OCI-LY7 (cell line): ENCODE results near the gene SNX17. TPM values are rescaled to one million over a fixed set of nuclear protein-coding genes. Genes with fewer than 3 reads are reported as not detected.

Source experiments
- BruUV-seq: library from RNA; stranded (reverse); fragments of 400-500 nt; replicated peaks from 2 replicates; lab custom pipeline; 2021; lab: Mats Ljungman, UMichigan
- CTCF ChIA-PET: fragments of 300-600 bp; sonication (Branson Sonifier 250); formaldehyde crosslinking; loops from one replicate; lab custom pipeline; 2022; ENCODE audit warnings: antibody characterized with exemption; ENCODE audit not compliant: unreplicated experiment; lab: Charles Lee
- POLR2A ChIA-PET: fragments of 300-600 bp; sonication (Branson Sonifier 250); formaldehyde crosslinking; loops from one replicate; lab custom pipeline; 2022; ENCODE audit warnings: antibody characterized with exemption; lab: Charles Lee
- DNase-seq: peaks from one replicate; pipeline ENCODE4 v3.0.0-alpha.2; 2015; ENCODE audit warnings: low spot score
- H2AFZ ChIP-seq: fragments of 200-600 bp; sonication (generic), shearing (Covaris generic); 2 replicates; pipeline ENCODE4 v1.6.1; 2014; ENCODE audit warnings: mild to moderate bottlenecking, antibody characterized with exemption, low read length, moderate library complexity
- H3K27ac ChIP-seq: fragments of 200-600 bp; sonication (generic); 2 replicates; pipeline ENCODE4 v1.5.1; 2014; ENCODE audit warnings: mixed run types, low read depth, mild to moderate bottlenecking, moderate library complexity, low read length, inconsistent platforms; ENCODE audit not compliant: poor library complexity, severe bottlenecking
- H3K36me3 ChIP-seq: fragments of 200-600 bp; sonication (generic); 2 replicates; pipeline ENCODE4 v1.6.1; 2014; ENCODE audit warnings: mild to moderate bottlenecking, antibody characterized with exemption, low read length, moderate library complexity, mixed read lengths; ENCODE audit not compliant: insufficient read depth
- H3K4me1 ChIP-seq: fragments of 200-600 bp; sonication (generic); 2 replicates; pipeline ENCODE4 v1.5.1; 2014; ENCODE audit warnings: mild to moderate bottlenecking, low read length; ENCODE audit not compliant: insufficient read depth, poor library complexity, severe bottlenecking
- H3K4me2 ChIP-seq: fragments of 200-600 bp; sonication (generic); 2 replicates; pipeline ENCODE4 v1.6.1; 2014; ENCODE audit warnings: mild to moderate bottlenecking, low read length
- H3K4me3 ChIP-seq: fragments of 200-600 bp; sonication (generic); 2 replicates; pipeline ENCODE4 v1.5.1; 2014; ENCODE audit warnings: mild to moderate bottlenecking, low read depth, low read length; ENCODE audit not compliant: poor library complexity, severe bottlenecking
- H3K79me2 ChIP-seq: fragments of 200-600 bp; sonication (generic); 2 replicates; pipeline ENCODE4 v1.6.1; 2016; ENCODE audit warnings: low read depth, mild to moderate bottlenecking, low read length, moderate library complexity, mixed read lengths; ENCODE audit not compliant: insufficient read depth
- H3K9me2 ChIP-seq: fragments of 200-600 bp; sonication (generic); 2 replicates; pipeline ENCODE4 v1.6.1; 2016; ENCODE audit warnings: mild to moderate bottlenecking, low read length, mixed read lengths; ENCODE audit not compliant: insufficient read depth
- H3K9me3 ChIP-seq: fragments of 200-600 bp; sonication (generic); 2 replicates; pipeline ENCODE4 v1.6.1; 2014; ENCODE audit warnings: mild to moderate bottlenecking, mixed run types, low read length, mixed read lengths
- H4K20me1 ChIP-seq: fragments of 200-600 bp; sonication (generic); 2 replicates; pipeline ENCODE4 v1.6.1; 2014; ENCODE audit warnings: mild to moderate bottlenecking, antibody characterized with exemption, low read length, moderate library complexity, mixed read lengths; ENCODE audit not compliant: insufficient read depth
- EZH2phosphoT487 ChIP-seq: fragments of 200-600 bp; sonication (generic); IDR thresholded peaks from 2 replicates; pipeline ENCODE4 v1.6.1; 2018; ENCODE audit warnings: low read depth, borderline replicate concordance, mild to moderate bottlenecking, mixed run types, antibody characterized with exemption, low read length, moderate library complexity, mixed read lengths
- intact Hi-C: fragments of 100-400 bp; cut with micrococcal nuclease; formaldehyde crosslinking; loops from one replicate; pipeline ENCODE4 v1.10.0; 2022; ENCODE audit not compliant: unreplicated experiment
- total RNA-seq, 2 experiments: library from RNA; depleted of rRNA in 1 of 2; stranded (reverse); fragments of >200 nt in 1 of 2; shearing (Covaris generic) in 1 of 2; gene quantifications; 2 replicates each; pipeline ENCODE4 v1.2.3, GENCODE V29; 2014 to 2022
- TF ChIP-seq, protein P1 (sequence below): fragments of 200-600 bp; sonication (generic); conservative IDR thresholded peaks from 2 replicates; pipeline ENCODE4 v1.5.1; 2014; ENCODE audit warnings: mild to moderate bottlenecking, antibody characterized with exemption, low read length, moderate library complexity, mixed read lengths

The SNX17 gene
- total RNA-seq, 2 experiments from 2014 or later, result 63.1 to 97.4 TPM

DNA sequence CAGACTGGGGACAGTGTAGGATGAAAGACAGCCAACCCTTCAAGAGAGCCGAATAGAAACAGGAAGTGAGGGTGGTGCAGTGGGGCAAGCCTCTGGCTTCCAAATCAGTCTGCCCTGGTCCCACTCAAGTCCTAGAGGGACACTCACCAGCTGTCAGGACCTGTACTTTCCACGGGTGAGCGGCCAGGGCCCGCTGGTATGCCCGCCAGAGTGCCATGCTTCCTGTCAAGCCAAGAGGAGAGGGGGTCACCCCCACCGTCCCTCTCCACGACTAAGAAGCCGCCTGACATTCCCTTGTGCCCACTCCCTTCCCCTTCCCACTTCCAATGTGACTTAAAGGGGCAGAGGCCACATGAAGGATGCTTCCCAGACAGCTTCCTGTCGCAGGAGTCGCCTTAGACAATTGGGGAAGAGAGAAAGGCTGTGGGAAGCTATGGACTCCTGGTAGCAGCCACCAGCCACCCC is 48.1 kb upstream of the SNX17 start:
- Histone ChIP-seq H3K9me3 (no peaks in the 10 kb centered on the region), H3K27ac (peak overlapping the region; percentile 58), H4K20me1 (no peaks in the 10 kb centered on the region), H3K36me3 (peaks cover 20% of the 10 kb centered on the region), H3K4me3 (peak overlapping the region; percentile 84), H3K4me1 (peaks cover 16% of the 10 kb centered on the region), H3K4me2 (peak overlapping the region; percentile 91), H3K9me2 (no peaks in the 10 kb centered on the region), H3K79me2 (peaks cover 24% of the 10 kb centered on the region; the same call in 1 of the 2 replicates), H2AFZ (peak overlapping the region; percentile 77; the same call in 1 of the 2 replicates)
- CTCF ChIA-PET, result interaction anchor here (0.6 to 1.2 kb wide), 2 partner anchors 30 to 170 kb away, joined by 4 to 5 read pairs; no protein-coding TSS in a partner anchor
- POLR2A ChIA-PET, result interaction anchor here (0.6 to 1.3 kb wide), 3 partner anchors 15 to 104 kb away, joined by 3 read pairs; no protein-coding TSS in a partner anchor
- no peak for TF ChIP-seq EZH2phosphoT487
- TF ChIP-seq, protein P1, sequence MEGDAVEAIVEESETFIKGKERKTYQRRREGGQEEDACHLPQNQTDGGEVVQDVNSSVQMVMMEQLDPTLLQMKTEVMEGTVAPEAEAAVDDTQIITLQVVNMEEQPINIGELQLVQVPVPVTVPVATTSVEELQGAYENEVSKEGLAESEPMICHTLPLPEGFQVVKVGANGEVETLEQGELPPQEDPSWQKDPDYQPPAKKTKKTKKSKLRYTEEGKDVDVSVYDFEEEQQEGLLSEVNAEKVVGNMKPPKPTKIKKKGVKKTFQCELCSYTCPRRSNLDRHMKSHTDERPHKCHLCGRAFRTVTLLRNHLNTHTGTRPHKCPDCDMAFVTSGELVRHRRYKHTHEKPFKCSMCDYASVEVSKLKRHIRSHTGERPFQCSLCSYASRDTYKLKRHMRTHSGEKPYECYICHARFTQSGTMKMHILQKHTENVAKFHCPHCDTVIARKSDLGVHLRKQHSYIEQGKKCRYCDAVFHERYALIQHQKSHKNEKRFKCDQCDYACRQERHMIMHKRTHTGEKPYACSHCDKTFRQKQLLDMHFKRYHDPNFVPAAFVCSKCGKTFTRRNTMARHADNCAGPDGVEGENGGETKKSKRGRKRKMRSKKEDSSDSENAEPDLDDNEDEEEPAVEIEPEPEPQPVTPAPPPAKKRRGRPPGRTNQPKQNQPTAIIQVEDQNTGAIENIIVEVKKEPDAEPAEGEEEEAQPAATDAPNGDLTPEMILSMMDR, result no peak
- intact Hi-C loops, result loop anchor here (2.0 to 5.0 kb wide), 2 partner anchors 35 to 48 kb away; partner anchors contain the start of genes EIF2B4, GTF3C2 and SNX17
- BruUV-seq, result TSS peak; percentile 64
- peak; percentile 48 for DNase-seq

DNA sequence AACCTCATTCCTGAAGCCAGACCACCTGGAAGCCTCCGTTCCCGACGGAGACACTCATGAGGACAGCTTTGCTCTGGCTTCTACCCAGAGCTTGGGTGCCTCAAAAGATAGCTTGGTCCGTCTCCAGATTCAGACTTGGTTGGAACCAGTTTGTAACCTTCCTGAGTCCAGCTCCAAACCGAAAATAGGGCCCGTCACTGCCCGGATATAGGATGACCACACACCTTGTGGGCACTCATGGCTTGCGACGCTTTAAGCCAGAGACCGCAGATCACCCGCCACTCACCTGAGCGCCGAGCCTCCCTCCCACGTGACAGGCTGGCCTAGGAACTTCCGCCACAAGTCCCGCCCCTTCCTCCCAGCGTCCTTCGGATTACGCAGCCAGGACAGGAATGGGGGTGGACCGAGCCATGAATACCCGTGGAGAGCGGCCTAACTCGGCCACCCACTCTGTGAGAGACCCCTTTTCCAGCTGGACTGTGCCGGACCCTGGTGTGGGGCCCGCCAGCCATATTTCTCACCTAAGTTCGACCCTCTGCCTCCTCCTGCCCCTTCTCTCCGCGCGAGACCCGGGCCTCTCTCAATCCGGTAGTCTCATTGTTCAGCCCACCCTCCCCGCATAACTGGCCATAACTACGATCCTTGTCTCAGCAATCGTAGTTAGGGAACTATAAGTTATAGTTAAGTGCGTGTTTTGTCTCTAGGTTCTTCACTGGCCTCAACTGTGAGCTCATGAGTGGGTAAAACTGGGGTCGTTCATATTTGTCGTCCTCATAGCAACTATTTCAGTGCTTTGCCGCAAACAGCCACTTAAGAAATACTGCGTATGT is 47.4 kb upstream of the SNX17 start, which contains the start of gene MPV17:
Gene MPV17, minus strand, starts transcription at position 332 of the 830 bp plus-strand sequence. CDS start 580 bp downstream, outside the sequence.
- Histone ChIP-seq H4K20me1 (no peaks in the 10 kb centered on the region), H3K9me2 (no peaks in the 10 kb centered on the region), H2AFZ (peak within 1 kb of the TSS; percentile 77), H3K27ac (peak within 1 kb of the TSS; percentile 58), H3K79me2 (peaks cover 24% of the 10 kb centered on the region; the same call in 1 of the 2 replicates), H3K4me2 (peak within 1 kb of the TSS; percentile 91), H3K4me1 (peaks cover 16% of the 10 kb centered on the region), H3K4me3 (peak within 1 kb of the TSS; percentile 84), H3K9me3 (no peaks in the 10 kb centered on the region), H3K36me3 (peaks cover 24% of the 10 kb centered on the region)
- DNase-seq, result peak; percentile 91
- intact Hi-C loops, result loop anchor here (2.0 to 5.0 kb wide), 2 partner anchors 34 to 48 kb away; partner anchors contain the start of genes EIF2B4, GTF3C2 and SNX17
- BruUV-seq, result TSS peak; percentile 98
- CTCF ChIA-PET, result interaction anchor here (0.6 to 1.2 kb wide), 3 partner anchors 31 to 170 kb away, joined by 4 to 5 read pairs (median 4); no protein-coding TSS in a partner anchor
- POLR2A ChIA-PET, result interaction anchor here (0.5 to 1.4 kb wide), 8 partner anchors 8 to 1063 kb away, joined by 3 to 5 read pairs (median 4); partner anchors contain the start of gene ZNF513
- TF ChIP-seq, protein P1, result no peak
- TF ChIP-seq EZH2phosphoT487, result no peak
